ENCODE measurements around the gene PCDHGA1.
A peak's percentile ranks its signal among the peaks of the same experiment; 100 is the strongest.

Gene PCDHGA1

GRCh38 chr5:141492168-141492885 is 162.0 kb downstream of the PCDHGA1 start:
- no peak for DNase-seq (ENCODE audit: low read depth)

- no peak for DNase-seq (ENCODE audit: low read depth)
These were observed 163.4 kb downstream of the PCDHGA1 start for GRCh38 chr5:141493500-141494422.

- DNase-seq (ENCODE audit: low read depth): no peak
These were observed 164.6 kb downstream of the PCDHGA1 start for GRCh38 chr5:141494761-141495452.

- no peak for DNase-seq (ENCODE audit: low read depth)
These were observed 165.1 kb downstream of the PCDHGA1 start for GRCh38 chr5:141495453-141495811.

- DNase-seq (ENCODE audit: low read depth): no peak
These were observed 165.7 kb downstream of the PCDHGA1 start for GRCh38 chr5:141496038-141496437.

GRCh38 chr5:141501761-141502160 is 171.4 kb downstream of the PCDHGA1 start:
- DNase-seq (ENCODE audit: low read depth): no peak

- no peak for DNase-seq (ENCODE audit: low read depth)
These were observed 173.4 kb downstream of the PCDHGA1 start for GRCh38 chr5:141503681-141504080.

GRCh38 chr5:141504216-141504615 is 173.9 kb downstream of the PCDHGA1 start:
- no peak for DNase-seq (ENCODE audit: low read depth)

GRCh38 chr5:141506381-141507155 is 176.3 kb downstream of the PCDHGA1 start:
- DNase-seq (ENCODE audit: low read depth): no peak

GRCh38 chr5:141507387-141508091 is 177.2 kb downstream of the PCDHGA1 start:
- no peak for DNase-seq (ENCODE audit: low read depth)

- DNase-seq (ENCODE audit: low read depth): no peak
These were observed 178.1 kb downstream of the PCDHGA1 start for GRCh38 chr5:141508440-141508797.

- no peak for DNase-seq (ENCODE audit: low read depth)
These were observed 178.7 kb downstream of the PCDHGA1 start for GRCh38 chr5:141508798-141509611.

GRCh38 chr5:141510160-141510559 is 179.8 kb downstream of the PCDHGA1 start:
- DNase-seq (ENCODE audit: low read depth): no peak

- DNase-seq (ENCODE audit: low read depth): no peak
These were observed 180.7 kb downstream of the PCDHGA1 start for GRCh38 chr5:141510850-141511601.

- no peak for DNase-seq (ENCODE audit: low read depth)
These were observed 181.5 kb downstream of the PCDHGA1 start for GRCh38 chr5:141511771-141512325.

GRCh38 chr5:141512390-141512910 is 182.1 kb downstream of the PCDHGA1 start:
- DNase-seq (ENCODE audit: low read depth): peak; percentile 80

GRCh38 chr5:141512911-141513626 is 182.8 kb downstream of the PCDHGA1 start:
- DNase-seq (ENCODE audit: low read depth): no peak

- DNase-seq (ENCODE audit: low read depth): no peak
These were observed 183.5 kb downstream of the PCDHGA1 start for GRCh38 chr5:141513627-141514329.
